Nephron progenitor cell (in vitro differentiated cells): ENCODE data around the gene PALM.

Experiments
- DNase-seq: peaks from one replicate; pipeline ENCODE4 v3.0.0; 2021
- H3K27ac Mint-ChIP-seq: 2 replicates; pipeline ENCODE4 v1.8.0; 2021; ENCODE audit warnings: mild to moderate bottlenecking, moderate library complexity, mixed read lengths
- H3K27me3 Mint-ChIP-seq: 2 replicates; pipeline ENCODE4 v1.8.0; 2021; ENCODE audit warnings: mild to moderate bottlenecking, low read depth, mixed read lengths; ENCODE audit not compliant: poor library complexity
- H3K36me3 Mint-ChIP-seq: 2 replicates; pipeline ENCODE4 v1.8.0; 2021; ENCODE audit warnings: low read depth, mixed read lengths
- H3K4me1 Mint-ChIP-seq: 2 replicates; pipeline ENCODE4 v1.8.0; 2021; ENCODE audit warnings: mixed read lengths
- H3K4me3 Mint-ChIP-seq: 2 replicates; pipeline ENCODE4 v1.8.0; 2021; ENCODE audit warnings: mild to moderate bottlenecking, moderate library complexity, mixed read lengths
- H3K9me3 Mint-ChIP-seq: 2 replicates; pipeline ENCODE4 v1.8.0; 2021; ENCODE audit warnings: mild to moderate bottlenecking, moderate library complexity, mixed read lengths
- CTCF ChIP-seq: fragments of 200-600 bp; sonication (generic); IDR thresholded peaks from 2 replicates; pipeline ENCODE4 v1.5.0; 2021; ENCODE audit warnings: antibody characterized with exemption

PALM gene

GRCh38 chr19:686589-687297 is 22.0 kb upstream of the PALM start:
- H3K27me3 Mint-ChIP-seq, result peaks cover 8% of the 10 kb centered on the region
- no peak for TF ChIP-seq CTCF
- H3K4me1 Mint-ChIP-seq, result peaks cover 17% of the 10 kb centered on the region
- no peak overlapping the region for H3K4me3 Mint-ChIP-seq
- H3K36me3 Mint-ChIP-seq, result no peaks in the 10 kb centered on the region
- H3K9me3 Mint-ChIP-seq, result no peaks in the 10 kb centered on the region
- no peak overlapping the region for H3K27ac Mint-ChIP-seq
- DNase-seq, result no peak

DNA sequence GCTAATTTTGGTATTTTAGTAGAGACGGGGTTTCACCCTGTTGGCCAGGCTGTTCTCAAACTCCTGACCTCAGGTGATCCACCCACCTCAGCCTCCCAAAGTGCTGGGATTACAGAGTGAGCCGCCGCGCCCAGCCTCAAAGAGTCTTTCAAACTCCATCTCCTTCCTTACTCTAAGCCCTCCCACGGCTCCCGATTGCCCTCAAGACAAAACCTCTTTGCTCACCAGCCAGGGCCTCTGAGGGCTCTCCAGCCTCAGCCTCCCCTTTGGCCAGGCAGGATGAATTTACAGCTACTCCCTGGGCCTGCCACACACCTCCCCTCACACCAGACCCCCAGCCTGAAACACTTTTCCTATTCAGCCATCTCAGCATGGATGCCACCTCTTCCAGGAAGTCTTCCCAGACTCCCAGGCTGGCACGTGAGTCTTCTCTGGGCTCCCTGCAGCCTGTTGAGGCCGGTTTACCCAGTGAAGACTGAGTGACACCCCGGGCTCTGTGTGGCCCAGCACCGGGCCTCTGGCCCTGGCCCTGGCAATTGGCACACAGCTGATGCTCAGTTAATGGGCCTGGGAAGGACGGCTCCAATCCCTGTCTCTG is 21.1 kb upstream of the PALM start:
- Mint-ChIP-seq H3K27ac (no peak overlapping the region), H3K4me3 (no peak overlapping the region), H3K36me3 (no peaks in the 10 kb centered on the region), H3K9me3 (no peaks in the 10 kb centered on the region), H3K27me3 (peaks cover 8% of the 10 kb centered on the region), H3K4me1 (peaks cover 14% of the 10 kb centered on the region)
- DNase-seq, result no peak
- no peak for TF ChIP-seq CTCF

DNA sequence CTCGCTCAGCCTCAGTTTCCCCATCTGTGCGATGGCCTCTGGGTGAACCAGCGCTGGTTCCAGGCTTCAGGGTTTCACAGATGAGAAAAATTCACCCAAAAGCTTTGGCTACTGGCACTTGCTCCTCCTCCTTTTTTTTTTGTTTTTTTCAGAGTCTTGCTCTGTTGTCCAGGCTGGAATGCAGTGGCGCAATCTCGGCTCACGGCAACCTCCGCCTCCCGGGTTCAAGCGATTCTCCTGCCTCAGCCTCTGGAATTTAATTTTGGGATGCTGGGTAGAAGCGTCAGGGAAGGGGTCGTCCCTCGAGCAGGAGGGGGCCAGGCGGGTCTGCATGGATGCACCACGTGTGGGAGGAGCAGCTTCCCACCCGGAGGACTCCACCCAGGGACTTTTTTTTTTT is 20.5 kb upstream of the PALM start:
- TF ChIP-seq CTCF, result no peak
- H3K9me3 Mint-ChIP-seq, result no peaks in the 10 kb centered on the region
- no peak for DNase-seq
- no peaks in the 10 kb centered on the region for H3K36me3 Mint-ChIP-seq
- peaks cover 8% of the 10 kb centered on the region for H3K27me3 Mint-ChIP-seq
- H3K4me1 Mint-ChIP-seq, result peaks cover 14% of the 10 kb centered on the region
- H3K27ac Mint-ChIP-seq, result no peak overlapping the region
- no peak overlapping the region for H3K4me3 Mint-ChIP-seq

DNA sequence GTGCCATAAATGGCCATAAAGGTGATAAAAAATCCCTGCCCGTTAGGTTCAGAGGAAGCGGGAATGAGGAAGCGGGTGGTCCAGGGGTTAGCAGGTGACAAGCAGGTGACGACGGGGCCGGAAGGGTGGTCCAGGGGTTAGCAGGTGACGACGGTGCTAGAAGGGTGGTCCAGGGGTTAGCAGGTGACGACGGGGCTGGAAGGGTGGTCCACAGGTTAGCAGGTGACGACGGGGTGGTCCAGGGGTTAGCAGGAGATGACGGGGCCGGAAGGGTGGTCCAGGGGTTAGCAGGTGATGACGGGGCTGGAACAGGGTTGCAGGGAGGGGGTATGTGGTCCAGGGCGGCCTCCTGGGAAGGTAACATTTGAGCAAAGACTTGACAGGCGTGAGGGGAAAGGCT is 19.7 kb upstream of the PALM start:
- no peak for DNase-seq
- Mint-ChIP-seq H3K4me1 (peaks cover 14% of the 10 kb centered on the region), H3K4me3 (no peak overlapping the region), H3K9me3 (no peaks in the 10 kb centered on the region), H3K27me3 (peaks cover 4% of the 10 kb centered on the region), H3K27ac (no peak overlapping the region), H3K36me3 (no peaks in the 10 kb centered on the region)
- TF ChIP-seq CTCF, result no peak

GRCh38 chr19:690203-690602 is 18.5 kb upstream of the PALM start:
- no peak for TF ChIP-seq CTCF
- no peak overlapping the region for H3K27ac Mint-ChIP-seq
- no peak overlapping the region for H3K4me3 Mint-ChIP-seq
- no peaks in the 10 kb centered on the region for H3K36me3 Mint-ChIP-seq
- no peaks in the 10 kb centered on the region for H3K9me3 Mint-ChIP-seq
- peaks cover 4% of the 10 kb centered on the region for H3K27me3 Mint-ChIP-seq
- H3K4me1 Mint-ChIP-seq, result peaks cover 14% of the 10 kb centered on the region
- no peak for DNase-seq
